PC-9 (cell line): ENCODE data around the gene RTP3. TPM values are rescaled to one million over a fixed set of nuclear protein-coding genes. Genes with fewer than 3 reads are reported as not detected.

Experiments
- BruUV-seq: library from RNA; stranded (reverse); fragments of 400-500 nt; replicated peaks from 2 replicates; lab custom pipeline; 2021; lab: Mats Ljungman, UMichigan
- CTCF ChIA-PET: fragments of 300-600 bp; sonication (Branson Sonifier 250); formaldehyde crosslinking; loops from one replicate; lab custom pipeline; 2022; ENCODE audit warnings: antibody characterized with exemption; lab: Charles Lee
- POLR2A ChIA-PET: fragments of 300-600 bp; sonication (Branson Sonifier 250); formaldehyde crosslinking; loops from one replicate; lab custom pipeline; 2022; ENCODE audit warnings: antibody characterized with exemption; ENCODE audit not compliant: unreplicated experiment; lab: Charles Lee
- DNase-seq, 2 experiments: peaks; one replicate each; pipeline versions ENCODE4 v3.0.0 to v3.0.0-alpha.2; 2015 to 2022; ENCODE audit warnings: mixed read lengths in 1 of 2
- H2AFZ ChIP-seq: fragments of 200-600 bp; sonication (generic); 2 replicates; pipeline ENCODE4 v1.8.1; 2017; ENCODE audit warnings: antibody characterized with exemption
- H3F3A ChIP-seq: fragments of 200-600 bp; sonication (generic); 2 replicates; pipeline ENCODE4 v1.8.1; 2017; ENCODE audit warnings: antibody characterized with exemption, mild to moderate bottlenecking, low read depth; ENCODE audit not compliant: insufficient read depth
- H3K27ac ChIP-seq: fragments of 200-600 bp; sonication (generic); 2 replicates; pipeline ENCODE4 v1.6.1; 2016; ENCODE audit warnings: mixed run types
- H3K27me3 ChIP-seq: fragments of 200-600 bp; sonication (generic); 2 replicates; pipeline ENCODE4 v1.6.1; 2016; ENCODE audit warnings: low read depth, mixed run types; ENCODE audit not compliant: insufficient read depth
- H3K36me3 ChIP-seq: fragments of 200-600 bp; sonication (generic); 2 replicates; pipeline ENCODE4 v1.6.1; 2016; ENCODE audit warnings: low read depth, mixed run types
- H3K4me1 ChIP-seq: fragments of 200-600 bp; sonication (generic); replicated peaks from 2 replicates; pipeline ENCODE4 v1.6.1; 2016; ENCODE audit warnings: mixed run types; ENCODE audit not compliant: insufficient read depth
- H3K4me2 ChIP-seq: fragments of 200-600 bp; sonication (generic); 2 replicates; pipeline ENCODE4 v1.6.1; 2017; ENCODE audit warnings: mixed run types
- H3K4me3 ChIP-seq: fragments of 200-600 bp; sonication (generic); 2 replicates; pipeline ENCODE4 v1.6.1; 2016; ENCODE audit warnings: mixed run types
- H3K79me2 ChIP-seq: fragments of 200-600 bp; sonication (generic); 2 replicates; pipeline ENCODE4 v1.6.1; 2017; ENCODE audit warnings: low read depth, mixed run types
- H3K9me2 ChIP-seq: fragments of 200-600 bp; sonication (generic); 2 replicates; pipeline ENCODE4 v1.8.1; 2017; ENCODE audit warnings: mild to moderate bottlenecking; ENCODE audit not compliant: insufficient read depth
- H3K9me3 ChIP-seq: fragments of 200-600 bp; sonication (generic); 2 replicates; pipeline ENCODE4 v1.8.1; 2016; ENCODE audit warnings: low read depth; ENCODE audit not compliant: insufficient read depth
- H4K20me1 ChIP-seq: fragments of 200-600 bp; sonication (generic); 2 replicates; pipeline ENCODE4 v1.8.1; 2017; ENCODE audit not compliant: insufficient read depth
- EZH2 ChIP-seq: fragments of 200-600 bp; sonication (generic); IDR thresholded peaks from 2 replicates; pipeline ENCODE4 v1.8.0; 2017; ENCODE audit warnings: antibody characterized with exemption, low read depth
- intact Hi-C: fragments of 100-400 bp; cut with micrococcal nuclease; formaldehyde crosslinking; loops from one replicate; pipeline ENCODE4 v1.10.0; 2022; ENCODE audit not compliant: unreplicated experiment
- total RNA-seq: library from RNA; stranded (reverse); gene quantifications from 2 replicates; pipeline ENCODE4 v1.2.3, GENCODE V29; 2021
- TF ChIP-seq, protein P1 (sequence below): fragments of 200-600 bp; sonication (generic); conservative IDR thresholded peaks from 2 replicates; pipeline ENCODE4 v1.6.1; 2017; ENCODE audit warnings: mixed run types, antibody characterized with exemption, mild to moderate bottlenecking, moderate library complexity

RTP3 gene
- total RNA-seq, 1 experiment from 2014 or later, result not detected

DNA sequence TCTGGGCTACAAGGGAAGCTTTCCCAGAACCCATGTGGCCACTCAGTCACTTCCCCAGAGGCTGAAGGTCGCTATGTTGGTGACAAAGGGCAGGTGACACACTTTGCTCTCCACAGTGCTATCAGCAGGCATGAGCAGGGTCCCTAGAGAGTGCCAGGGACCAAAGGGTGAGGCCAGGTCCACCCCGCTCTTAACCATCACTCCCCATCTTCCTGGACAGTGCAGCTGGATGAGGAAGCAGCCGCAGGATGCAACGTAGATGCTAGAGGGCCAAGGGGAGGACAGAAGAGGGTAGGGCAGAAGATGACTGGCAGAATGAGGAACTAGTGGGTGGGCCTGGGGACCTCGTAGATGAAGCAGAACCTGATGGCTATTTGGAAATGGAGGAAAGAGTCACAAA, 19.4 kb upstream of the RTP3 start:
- no peaks in the 10 kb centered on the region for H4K20me1 ChIP-seq
- H3F3A ChIP-seq, result no peaks in the 10 kb centered on the region
- ChIA-PET POLR2A (no interaction called here), CTCF (no interaction called here)
- no peaks in the 10 kb centered on the region for H3K79me2 ChIP-seq
- BruUV-seq, result no TSS peak
- H3K9me2 ChIP-seq, result no peaks in the 10 kb centered on the region
- H3K4me2 ChIP-seq, result no peak overlapping the region
- TF ChIP-seq EZH2, result no peak
- TF ChIP-seq, protein P1, sequence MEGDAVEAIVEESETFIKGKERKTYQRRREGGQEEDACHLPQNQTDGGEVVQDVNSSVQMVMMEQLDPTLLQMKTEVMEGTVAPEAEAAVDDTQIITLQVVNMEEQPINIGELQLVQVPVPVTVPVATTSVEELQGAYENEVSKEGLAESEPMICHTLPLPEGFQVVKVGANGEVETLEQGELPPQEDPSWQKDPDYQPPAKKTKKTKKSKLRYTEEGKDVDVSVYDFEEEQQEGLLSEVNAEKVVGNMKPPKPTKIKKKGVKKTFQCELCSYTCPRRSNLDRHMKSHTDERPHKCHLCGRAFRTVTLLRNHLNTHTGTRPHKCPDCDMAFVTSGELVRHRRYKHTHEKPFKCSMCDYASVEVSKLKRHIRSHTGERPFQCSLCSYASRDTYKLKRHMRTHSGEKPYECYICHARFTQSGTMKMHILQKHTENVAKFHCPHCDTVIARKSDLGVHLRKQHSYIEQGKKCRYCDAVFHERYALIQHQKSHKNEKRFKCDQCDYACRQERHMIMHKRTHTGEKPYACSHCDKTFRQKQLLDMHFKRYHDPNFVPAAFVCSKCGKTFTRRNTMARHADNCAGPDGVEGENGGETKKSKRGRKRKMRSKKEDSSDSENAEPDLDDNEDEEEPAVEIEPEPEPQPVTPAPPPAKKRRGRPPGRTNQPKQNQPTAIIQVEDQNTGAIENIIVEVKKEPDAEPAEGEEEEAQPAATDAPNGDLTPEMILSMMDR, result no peak
- H3K27ac ChIP-seq, result no peak overlapping the region
- no peak overlapping the region for H3K4me3 ChIP-seq
- no peaks in the 10 kb centered on the region for H3K27me3 ChIP-seq
- no peaks in the 10 kb centered on the region for H3K36me3 ChIP-seq
- DNase-seq, result no peak
- intact Hi-C loops, result no loop called here
- H3K9me3 ChIP-seq, result no peaks in the 10 kb centered on the region
- H2AFZ ChIP-seq, result no peak overlapping the region
- no peaks in the 10 kb centered on the region for H3K4me1 ChIP-seq

DNA sequence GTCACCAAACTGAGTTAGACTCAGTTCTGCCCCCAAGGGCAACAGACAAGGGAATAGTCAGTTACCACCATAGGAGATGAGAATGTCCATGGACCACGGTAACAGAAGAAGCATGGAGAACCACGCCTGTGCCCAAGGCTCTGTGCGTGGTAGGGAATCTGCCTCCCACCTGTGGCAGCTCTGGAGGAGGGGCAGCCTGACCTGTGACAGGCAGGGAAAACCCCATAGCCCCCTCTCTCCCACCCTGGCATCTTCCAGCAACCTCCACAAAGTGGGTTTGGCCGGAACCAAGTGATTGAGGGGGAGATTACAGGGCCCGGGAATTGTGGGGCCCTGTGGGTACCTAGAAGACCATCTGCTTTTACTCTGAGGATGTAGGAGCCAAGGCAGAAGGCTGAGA, 18.8 kb upstream of the RTP3 start:
- H3K27me3 ChIP-seq, result no peaks in the 10 kb centered on the region
- H3K79me2 ChIP-seq, result no peaks in the 10 kb centered on the region
- POLR2A ChIA-PET, result no interaction called here
- TF ChIP-seq, protein P1, result no peak
- TF ChIP-seq EZH2, result no peak
- H3K4me1 ChIP-seq, result no peaks in the 10 kb centered on the region
- no peak overlapping the region for H3K4me2 ChIP-seq
- no peaks in the 10 kb centered on the region for H3K9me3 ChIP-seq
- no peak overlapping the region for H2AFZ ChIP-seq
- no peaks in the 10 kb centered on the region for H4K20me1 ChIP-seq
- H3K4me3 ChIP-seq, result no peak overlapping the region
- H3K9me2 ChIP-seq, result no peaks in the 10 kb centered on the region
- no peak overlapping the region for H3K27ac ChIP-seq
- no peaks in the 10 kb centered on the region for H3F3A ChIP-seq
- CTCF ChIA-PET, result no interaction called here
- DNase-seq, result no peak
- H3K36me3 ChIP-seq, result no peaks in the 10 kb centered on the region
- intact Hi-C loops, result no loop called here
- BruUV-seq, result no TSS peak

DNA sequence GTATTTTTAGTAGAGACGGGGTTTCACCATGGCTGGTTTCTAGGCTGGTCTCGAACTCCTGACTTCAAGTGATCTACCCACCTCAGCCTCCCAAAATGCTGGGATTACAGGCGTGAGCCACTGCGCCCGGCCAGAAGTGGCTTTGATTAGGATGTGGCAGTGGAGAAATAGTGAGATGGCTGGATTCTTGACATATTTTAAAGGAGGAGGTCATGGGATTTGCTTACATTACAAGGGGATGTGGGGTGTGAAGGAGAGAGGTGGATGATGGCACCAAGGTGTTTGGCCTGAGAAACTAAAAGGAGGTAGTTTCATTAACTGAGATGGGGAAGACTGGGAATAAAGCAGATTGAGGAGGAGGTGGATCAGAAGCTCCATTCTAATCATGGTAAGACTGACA, 18.1 kb upstream of the RTP3 start:
- BruUV-seq, result no TSS peak
- no peaks in the 10 kb centered on the region for H3K79me2 ChIP-seq
- no peak for DNase-seq
- no peaks in the 10 kb centered on the region for H3K36me3 ChIP-seq
- no peak overlapping the region for H3K4me2 ChIP-seq
- H3K27ac ChIP-seq, result no peak overlapping the region
- no peaks in the 10 kb centered on the region for H3K9me2 ChIP-seq
- no peak overlapping the region for H3K4me3 ChIP-seq
- ChIA-PET POLR2A (no interaction called here), CTCF (no interaction called here)
- H3K4me1 ChIP-seq, result no peaks in the 10 kb centered on the region
- intact Hi-C loops, result loop anchor here (10.0 kb wide), 1 partner anchor 215 kb away; the partner anchor contains the start of gene ALS2CL
- no peaks in the 10 kb centered on the region for H4K20me1 ChIP-seq
- no peak for TF ChIP-seq EZH2
- TF ChIP-seq, protein P1, result no peak
- H3F3A ChIP-seq, result no peaks in the 10 kb centered on the region
- no peaks in the 10 kb centered on the region for H3K27me3 ChIP-seq
- H3K9me3 ChIP-seq, result no peaks in the 10 kb centered on the region
- no peak overlapping the region for H2AFZ ChIP-seq
